H7 (cell line): ENCODE results near the gene ACP7. TPM values are rescaled to one million over a fixed set of nuclear protein-coding genes. Genes with fewer than 3 reads are reported as not detected.

ENCODE experiments used
- DNase-seq: peaks from one replicate; pipeline ENCODE4 v3.0.0; 2012
- H3K27me3 ChIP-seq: 2 replicates; pipeline ENCODE4 v1.6.0; 2011; ENCODE audit warnings: mild to moderate bottlenecking, low read length; ENCODE audit not compliant: control insufficient read depth, insufficient read depth
- H3K36me3 ChIP-seq: replicated peaks from 2 replicates; pipeline ENCODE4 v1.5.1; 2011; ENCODE audit warnings: low read length; ENCODE audit not compliant: control insufficient read depth, insufficient read depth
- H3K4me3 ChIP-seq: 2 replicates; pipeline ENCODE4 v1.5.1; 2011; ENCODE audit warnings: low read depth, mild to moderate bottlenecking, control low read depth, low read length, moderate library complexity; ENCODE audit not compliant: insufficient read depth
- total RNA-seq: library from RNA; depleted of rRNA; stranded (reverse); fragments of >200 nt; shearing (Covaris generic); gene quantifications from 2 replicates; pipeline ENCODE4 v1.2.3, GENCODE V29; 2014; rRNA removed

Gene ACP7
- total RNA-seq, 1 experiment from 2014 or later, result 0.14 TPM

GRCh38 chr19:39152066-39152465, 67.9 kb downstream of the ACP7 start:
- Histone ChIP-seq H3K36me3 (no peaks in the 10 kb centered on the region), H3K27me3 (no peaks in the 10 kb centered on the region), H3K4me3 (no peak overlapping the region)
- no peak for DNase-seq

- Histone ChIP-seq H3K36me3 (no peaks in the 10 kb centered on the region; the same call in 1 of the 2 replicates), H3K4me3 (no peak overlapping the region), H3K27me3 (no peaks in the 10 kb centered on the region)
- no peak for DNase-seq
Measured at GRCh38 chr19:39154100-39154628, 70.0 kb downstream of the ACP7 start.

GRCh38 chr19:39154629-39155100, 70.5 kb downstream of the ACP7 start:
- H3K36me3 ChIP-seq, result no peaks in the 10 kb centered on the region; the same call in 1 of the 2 replicates

GRCh38 chr19:39155114-39155700, 71.0 kb downstream of the ACP7 start:
- no peaks in the 10 kb centered on the region; the same call in 1 of the 2 replicates for H3K36me3 ChIP-seq
- H3K4me3 ChIP-seq, result no peak overlapping the region
- no peaks in the 10 kb centered on the region for H3K27me3 ChIP-seq
- peak; percentile 84 for DNase-seq

More at GRCh38 chr19:39154629-39155100, 70.5 kb downstream of the ACP7 start:
- Histone ChIP-seq H3K27me3 (no peaks in the 10 kb centered on the region), H3K4me3 (no peak overlapping the region)
- DNase-seq, result peak; percentile 84

GRCh38 chr19:39155741-39156140, 71.6 kb downstream of the ACP7 start:
- no peak for DNase-seq
- H3K27me3 ChIP-seq, result no peaks in the 10 kb centered on the region
- H3K4me3 ChIP-seq, result no peak overlapping the region
- no peaks in the 10 kb centered on the region; the same call in 1 of the 2 replicates for H3K36me3 ChIP-seq

GRCh38 chr19:39156326-39157230, 72.4 kb downstream of the ACP7 start:
- Histone ChIP-seq H3K36me3 (no peaks in the 10 kb centered on the region; the same call in 1 of the 2 replicates), H3K4me3 (no peak overlapping the region), H3K27me3 (no peaks in the 10 kb centered on the region)
- DNase-seq, result peak; percentile 66

- no peaks in the 10 kb centered on the region; the same call in 1 of the 2 replicates for H3K36me3 ChIP-seq
- H3K27me3 ChIP-seq, result no peaks in the 10 kb centered on the region
- no peak for DNase-seq
- no peak overlapping the region for H3K4me3 ChIP-seq
Measured at GRCh38 chr19:39157275-39157996, 73.3 kb downstream of the ACP7 start.

- Histone ChIP-seq H3K36me3 (no peaks in the 10 kb centered on the region; the same call in 1 of the 2 replicates), H3K4me3 (no peak overlapping the region), H3K27me3 (no peaks in the 10 kb centered on the region)
- DNase-seq, result no peak
Measured at GRCh38 chr19:39157997-39158389, 73.8 kb downstream of the ACP7 start.

GRCh38 chr19:39158646-39159260, 74.6 kb downstream of the ACP7 start:
- Histone ChIP-seq H3K36me3 (no peaks in the 10 kb centered on the region; the same call in 1 of the 2 replicates), H3K4me3 (no peak overlapping the region), H3K27me3 (no peaks in the 10 kb centered on the region)
- no peak for DNase-seq

GRCh38 chr19:39160523-39160861, 76.3 kb downstream of the ACP7 start:
- no peak for DNase-seq
- H3K4me3 ChIP-seq, result no peak overlapping the region

More at GRCh38 chr19:39160523-39160861, 76.3 kb downstream of the ACP7 start:
- Histone ChIP-seq H3K36me3 (no peaks in the 10 kb centered on the region; the same call in 1 of the 2 replicates), H3K27me3 (no peaks in the 10 kb centered on the region)

Other genes with a start within 250 kb of the ACP7 start
- 454 and 591 TPM in 2 replicates for gene HNRNPL, start 234.4 kb upstream of the ACP7 start, total RNA-seq
- gene RINL, start 206.1 kb upstream of the ACP7 start, total RNA-seq, result 34.0 and 40.5 TPM in 2 replicates
- 11.6 and 11.8 TPM in 2 replicates for gene SIRT2, start 184.8 kb upstream of the ACP7 start, total RNA-seq
- 26.0 and 30.6 TPM in 2 replicates for gene NFKBIB, start 184.4 kb upstream of the ACP7 start, total RNA-seq
- 0.07 TPM in 1 of 2 replicates, not detected in the other for gene CCER2, start 172.2 kb upstream of the ACP7 start, total RNA-seq
- gene SARS2, start 153.6 kb upstream of the ACP7 start, total RNA-seq, result 65.9 and 75.6 TPM in 2 replicates
- gene MRPS12, start 153.4 kb upstream of the ACP7 start, total RNA-seq, result 106 and 115 TPM in 2 replicates
- 22.2 and 25.3 TPM in 2 replicates for gene FBXO17, start 108.6 kb upstream of the ACP7 start, total RNA-seq
- gene FBXO27, start 51.8 kb upstream of the ACP7 start, total RNA-seq, result 4.0 and 5.5 TPM in 2 replicates
- 14.0 and 15.6 TPM in 2 replicates for gene PAK4, start 41.4 kb downstream of the ACP7 start, total RNA-seq
- gene NCCRP1, start 112.6 kb downstream of the ACP7 start, total RNA-seq, result not detected in 2 replicates
- gene SYCN, start 119.9 kb downstream of the ACP7 start, total RNA-seq, result not detected in 2 replicates
- gene IFNL3, start 160.6 kb downstream of the ACP7 start, total RNA-seq, result not detected in 2 replicates
- gene IFNL4, start 164.5 kb downstream of the ACP7 start, total RNA-seq, result not detected in 2 replicates
- gene IFNL2, start 184.0 kb downstream of the ACP7 start, total RNA-seq, result not detected in 2 replicates
- not detected in 2 replicates for gene IFNL1, start 212.0 kb downstream of the ACP7 start, total RNA-seq
- 1.9 and 2.4 TPM in 2 replicates for gene LRFN1, start 236.5 kb downstream of the ACP7 start, total RNA-seq